H1 (cell line): ENCODE measurements around the gene ZCCHC18. TPM values are rescaled to one million over a fixed set of nuclear protein-coding genes. Genes with fewer than 3 reads are reported as not detected.

Experiments used
- CTCF ChIA-PET: fragments of 300-600 bp; sonication (Branson Sonifier 250); formaldehyde crosslinking; loops from one replicate; lab custom pipeline; 2021; ENCODE audit not compliant: partially characterized antibody; lab: Charles Lee
- POLR2A ChIA-PET: fragments of 300-600 bp; sonication (Branson Sonifier 250); formaldehyde crosslinking; loops from one replicate; lab custom pipeline; 2021; ENCODE audit warnings: inconsistent platforms; ENCODE audit not compliant: partially characterized antibody; lab: Charles Lee
- DNase-seq, 2 experiments: peaks; one replicate each; pipeline versions ENCODE4 v3.0.0 to v3.0.0-alpha.2; 2010 to 2022; ENCODE audit warnings: low spot score in 2 of 2, low read depth in 1 of 2, mixed read lengths in 1 of 2
- FAIRE-seq: peaks from 2 replicates; lab custom pipeline; 2011; peaks lifted over from hg19 to GRCh38; lab: Jason Lieb, UNC
- H2AFZ ChIP-seq: 2 replicates; pipeline ENCODE4 v1.8.1; 2012; ENCODE audit warnings: low read length, inconsistent platforms
- H2AK5ac ChIP-seq: 2 replicates; pipeline ENCODE4 v1.6.1; 2013; ENCODE audit warnings: low read depth, low read length
- H2BK120ac ChIP-seq: replicated peaks from 2 replicates; pipeline ENCODE3; 2013; ENCODE audit warnings: low read depth, low read length, inconsistent platforms
- H2BK12ac ChIP-seq: 2 replicates; pipeline ENCODE4 v1.6.1; 2013; ENCODE audit warnings: low read depth, low read length
- H2BK15ac ChIP-seq: 2 replicates; pipeline ENCODE4 v1.6.1; 2013; ENCODE audit warnings: low read length
- H2BK20ac ChIP-seq: 2 replicates; pipeline ENCODE4 v1.6.1; 2013; ENCODE audit warnings: low read length
- H2BK5ac ChIP-seq: 2 replicates; pipeline ENCODE4 v1.6.1; 2013; ENCODE audit warnings: low read depth, low read length
- H3K14ac ChIP-seq: 2 replicates; pipeline ENCODE4 v1.6.1; 2013; ENCODE audit warnings: inconsistent platforms; ENCODE audit not compliant: insufficient read length
- H3K18ac ChIP-seq: 2 replicates; pipeline ENCODE4 v1.6.1; 2013; ENCODE audit warnings: low read length; ENCODE audit errors: extremely low read depth
- H3K23ac ChIP-seq: 2 replicates; pipeline ENCODE4 v1.6.1; 2013; ENCODE audit warnings: inconsistent platforms; ENCODE audit not compliant: insufficient read length
- H3K23me2 ChIP-seq: 2 replicates; pipeline ENCODE4 v1.6.1; 2013; ENCODE audit warnings: low read depth, low read length
- H3K27ac ChIP-seq: 2 replicates; pipeline ENCODE4 v1.6.1; 2011; ENCODE audit warnings: low read depth, low read length, inconsistent platforms
- H3K27me3 ChIP-seq, 4 experiments: replicated peaks in 1 of 4; 1 replicate in 1 of 4; 2 replicates in 3 of 4; pipeline versions ENCODE4 v1.6.1 to v1.8.1; 2011 to 2013; ENCODE audit warnings: low read length in 3 of 4, mild to moderate bottlenecking in 3 of 4, inconsistent platforms in 2 of 4, mixed read lengths in 2 of 4, moderate library complexity in 1 of 4; ENCODE audit not compliant: control insufficient read depth in 3 of 4, insufficient read depth in 3 of 4; ENCODE audit errors: extremely low read depth in 1 of 4
- H3K36me3 ChIP-seq, 4 experiments: 2 replicates each; pipeline versions ENCODE4 v1.6.1 to v1.8.1; 2011 to 2013; ENCODE audit warnings: mild to moderate bottlenecking in 4 of 4, low read length in 3 of 4, moderate library complexity in 2 of 4, control low read depth in 1 of 4, inconsistent platforms in 1 of 4; ENCODE audit not compliant: insufficient read depth in 4 of 4, control insufficient read depth in 2 of 4
- H3K4ac ChIP-seq: replicated peaks from 2 replicates; pipeline ENCODE3; 2013; ENCODE audit warnings: low read length, low read depth, mixed read lengths, inconsistent platforms; ENCODE audit not compliant: insufficient read length
- H3K4me1 ChIP-seq, 4 experiments: replicated peaks in 1 of 4; 1 replicate in 1 of 4; 2 replicates in 3 of 4; pipeline versions ENCODE4 v1.6.1 to v1.8.1; 2011 to 2013; ENCODE audit warnings: low read length in 3 of 4, inconsistent platforms in 2 of 4, mixed read lengths in 1 of 4; ENCODE audit not compliant: insufficient read depth in 4 of 4, control insufficient read depth in 3 of 4
- H3K4me2 ChIP-seq, 2 experiments: 2 replicates each; pipeline versions ENCODE4 v1.6.1 to v1.8.1; 2011 to 2013; ENCODE audit warnings: low read depth in 2 of 2, low read length in 2 of 2, control low read depth in 1 of 2, inconsistent platforms in 1 of 2, mild to moderate bottlenecking in 1 of 2; ENCODE audit not compliant: insufficient read depth in 1 of 2
- H3K4me3 ChIP-seq, 4 experiments: fragments of 200-600, 300-600 bp in 1 of 4; sonication (generic), shearing (Covaris generic), sonication (Bioruptor Twin) in 1 of 4; 2 replicates each; pipeline versions ENCODE4 v1.5.1 to v1.8.1; 2011 to 2016; ENCODE audit warnings: low read length in 4 of 4, low read depth in 3 of 4, control low read depth in 2 of 4, inconsistent platforms in 2 of 4, mild to moderate bottlenecking in 2 of 4, mixed read lengths in 1 of 4, moderate library complexity in 1 of 4; ENCODE audit not compliant: insufficient read depth in 2 of 4; ENCODE audit errors: extremely low read depth in 1 of 4
- H3K56ac ChIP-seq: replicated peaks from 2 replicates; pipeline ENCODE3; 2013; ENCODE audit warnings: low read depth, mild to moderate bottlenecking, mixed read lengths, low read length, inconsistent platforms; ENCODE audit not compliant: insufficient read length
- H3K79me1 ChIP-seq: 2 replicates; pipeline ENCODE4 v1.6.1; 2013; ENCODE audit warnings: low read depth, low read length, control low read depth
- H3K79me2 ChIP-seq, 2 experiments: 2 replicates each; pipeline versions ENCODE4 v1.6.1 to v1.8.1; 2012 to 2013; ENCODE audit warnings: low read length in 2 of 2, mild to moderate bottlenecking in 2 of 2, inconsistent platforms in 1 of 2; ENCODE audit not compliant: insufficient read depth in 2 of 2, control insufficient read depth in 1 of 2
- H3K9ac ChIP-seq, 4 experiments: replicated peaks in 1 of 4; 1 replicate in 1 of 4; 2 replicates in 3 of 4; pipeline versions ENCODE4 v1.6.1 to v1.8.1; 2011 to 2013; ENCODE audit warnings: low read depth in 3 of 4, low read length in 3 of 4, control low read depth in 2 of 4, mild to moderate bottlenecking in 2 of 4, moderate library complexity in 2 of 4, inconsistent platforms in 1 of 4; ENCODE audit errors: extremely low read depth in 1 of 4
- H3K9me3 ChIP-seq, 2 experiments: 2 replicates each; pipeline versions ENCODE4 v1.6.1 to v1.8.1; 2012 to 2013; ENCODE audit warnings: mild to moderate bottlenecking in 2 of 2, moderate library complexity in 2 of 2, control low read depth in 1 of 2, inconsistent platforms in 1 of 2, low read depth in 1 of 2, low read length in 1 of 2, mixed read lengths in 1 of 2; ENCODE audit not compliant: insufficient read depth in 2 of 2
- H4K20me1 ChIP-seq, 2 experiments: replicated peaks in 1 of 2; 2 replicates each; pipeline versions ENCODE3 to v1.8.1; 2011 to 2013; ENCODE audit warnings: inconsistent platforms in 2 of 2, low read length in 2 of 2, mild to moderate bottlenecking in 1 of 2; ENCODE audit not compliant: insufficient read depth in 2 of 2, control insufficient read depth in 1 of 2
- H4K5ac ChIP-seq: 2 replicates; pipeline ENCODE4 v1.6.1; 2013; ENCODE audit warnings: low read length, low read depth, mixed read lengths, inconsistent platforms; ENCODE audit not compliant: insufficient read length
- H4K8ac ChIP-seq: 2 replicates; pipeline ENCODE4 v1.8.0; 2013; ENCODE audit warnings: mild to moderate bottlenecking, moderate library complexity, low read length, inconsistent platforms; ENCODE audit not compliant: insufficient read depth; ENCODE audit errors: extremely low read depth
- H4K91ac ChIP-seq: replicated peaks from 2 replicates; pipeline ENCODE3; 2013; ENCODE audit warnings: low read length, mixed read lengths, inconsistent platforms; ENCODE audit not compliant: insufficient read length
- ATF3 ChIP-seq: IDR thresholded peaks from 2 replicates; pipeline ENCODE4 v1.6.1; 2011; ENCODE audit warnings: low read depth, mild to moderate bottlenecking, low read length; ENCODE audit not compliant: insufficient read depth
- E2F6 ChIP-seq: IDR thresholded peaks from 2 replicates; pipeline ENCODE4 v1.6.1; 2012; ENCODE audit warnings: inconsistent platforms
- EZH2 ChIP-seq: fragments of 200-600 bp; sonication (generic); IDR thresholded peaks from 2 replicates; pipeline ENCODE4 v1.7.1; 2012; ENCODE audit warnings: low read depth, mild to moderate bottlenecking, moderate library complexity, low read length, inconsistent platforms; ENCODE audit not compliant: severe bottlenecking
- GTF2F1 ChIP-seq: IDR thresholded peaks from 2 replicates; pipeline ENCODE4 v1.6.1; 2012; ENCODE audit warnings: low read depth, low read length, improper control_type of control experiment, borderline replicate concordance
- JUND ChIP-seq: IDR thresholded peaks from 2 replicates; pipeline ENCODE4 v1.6.1; 2011; ENCODE audit warnings: mild to moderate bottlenecking, improper control_type of control experiment, low read length
- MAX ChIP-seq: IDR thresholded peaks from 2 replicates; pipeline ENCODE4 v1.6.1; 2012; ENCODE audit warnings: inconsistent platforms
- RAD21 ChIP-seq, 2 experiments: IDR thresholded peaks in 1 of 2; conservative IDR thresholded peaks in 1 of 2; 2 replicates each; pipeline ENCODE4 v1.6.1; 2011; ENCODE audit warnings: low read depth in 2 of 2, low read length in 2 of 2, improper control_type of control experiment in 1 of 2, inconsistent platforms in 1 of 2, mild to moderate bottlenecking in 1 of 2, moderate library complexity in 1 of 2
- SP1 ChIP-seq: IDR thresholded peaks from 2 replicates; pipeline ENCODE4 v1.6.1; 2011; ENCODE audit warnings: low read depth, low read length
- WGBS, 2 experiments: shearing (Covaris generic) in 1 of 2; methylation state at CpG; one replicate each; pipeline versions ENCODE4 v1.1.6 to v1.1.7; 2013 to 2015; ENCODE audit warnings: low lambda C conversion rate in 2 of 2, mixed read lengths in 2 of 2, inconsistent platforms in 1 of 2, low coverage in 1 of 2, missing lambda C conversion rate in 1 of 2; ENCODE audit not compliant: insufficient replicate concordance in 2 of 2, insufficient coverage in 1 of 2, insufficient read length in 1 of 2; ENCODE audit errors: extremely low coverage in 1 of 2, missing lambda C conversion rate in 1 of 2; 5-methylcytosine and 5-hydroxymethylcytosine counted together
- polyA plus RNA-seq, 7 experiments: library from polyadenylated mRNA; depleted of rRNA in 3 of 7; stranded (reverse) in 5 of 7; unstranded in 2 of 7; fragments of >200 nt in 5 of 7; fragments of 200-250 nt in 2 of 7; gene quantifications; 1 replicate in 5 of 7; 2 replicates in 1 of 7; 4 replicates in 1 of 7; pipeline versions ENCODE4 v1.2.1 to v1.2.3, GENCODE V29; 2011 to 2013; ENCODE audit warnings: missing spikeins in 2 of 7, mixed read lengths in 2 of 7
- total RNA-seq: library from RNA; stranded (reverse); fragmentation: NEBNext Ultra II Directional; extraction: Animal tissue kit (Norgen Biotek cat#: 25700); gene quantifications from 2 replicates; pipeline ENCODE4 v1.2.1, GENCODE V29; 2021

The ZCCHC18 gene
- total and polyA plus RNA-seq, 2 of the 8 experiments (the other 6 are each of a cell fraction or from before 2014, with no cell fraction given): 3.7 to 8.8 TPM

- Histone ChIP-seq H3K9me3 (no peaks in the 10 kb centered on the region), H2AFZ (no peak overlapping the region; the same call in 1 of the 2 replicates), H3K4me3 (peak overlapping the region; percentile 56 to 75 (median 58)), H3K23me2 (peaks cover 2% of the 10 kb centered on the region; the same call in 1 of the 2 replicates), H4K5ac (no peak overlapping the region), H3K56ac (no peak overlapping the region), H3K4me2 (peak overlapping the region; percentile 76 to 94), H3K23ac (no peak overlapping the region), H4K20me1 (peaks cover 0 to 5% of the 10 kb centered on the region in 2 experiments), H3K9ac (no peak overlapping the region; a peak in 1 of 7 replicates), H3K4me1 (peaks cover 0 to 9% (median 3%) of the 10 kb centered on the region in 4 experiments; a peak in 4 of 7 replicates), H2BK12ac (no peak overlapping the region), H2AK5ac (no peak overlapping the region), H3K4ac (no peak overlapping the region), H3K27me3 (no peaks in the 10 kb centered on the region), H3K36me3 (no peaks in the 10 kb centered on the region), H3K79me1 (no peaks in the 10 kb centered on the region), H3K18ac (no peak overlapping the region; the same call in 1 of the 2 replicates), H3K14ac (no peak overlapping the region), H3K79me2 (no peaks in the 10 kb centered on the region), H2BK15ac (no peak overlapping the region), H2BK5ac (no peak overlapping the region), H4K91ac (no peak overlapping the region), H4K8ac (no peak overlapping the region), H2BK120ac (no peak overlapping the region), H2BK20ac (no peak overlapping the region), H3K27ac (no peak overlapping the region)
- WGBS, 2 experiments: 4% methylated on average over 14 of the region's 24 CpGs; no CpG with 5 or more reads in 1 of the 2 experiments
- DNase-seq (peak in 1 of 2 experiments; percentile 49), FAIRE-seq (peak; percentile 75)
- ChIA-PET CTCF (interaction anchor here (0.8 to 3.2 kb wide), 11 partner anchors 9 to 268 kb away, joined by 3 to 13 read pairs (median 4); no protein-coding TSS in a partner anchor), POLR2A (interaction anchor here (1.3 to 1.9 kb wide), 4 partner anchors 9 to 269 kb away, joined by 3 to 10 read pairs (median 6); partner anchors contain the start of gene SLC25A53)
- no peak for TF ChIP-seq ATF3
- TF ChIP-seq SP1: no peak
- no peak for TF ChIP-seq GTF2F1
- peak; percentile 32 to 55 for TF ChIP-seq RAD21 (IDR thresholded peaks at IDR 0.05 in 1 of 2, conservative IDR thresholded peaks at IDR 0.05 in 1 of 2; ENCODE audit: low read depth in 2 of 2, low read length in 2 of 2)
- TF ChIP-seq E2F6: 0 out of 2 replicates have a peak, but pooled peaks have one; percentile 21
- TF ChIP-seq MAX: peak; percentile 14; the same call in 1 of the 2 replicates
- TF ChIP-seq JUND: no peak
- TF ChIP-seq EZH2: no peak
These were observed 1.1 kb downstream of the ZCCHC18 start for GRCh38 chrX:104113222-104113965.
